ENCODE measurements around the gene USP22.

DNA sequence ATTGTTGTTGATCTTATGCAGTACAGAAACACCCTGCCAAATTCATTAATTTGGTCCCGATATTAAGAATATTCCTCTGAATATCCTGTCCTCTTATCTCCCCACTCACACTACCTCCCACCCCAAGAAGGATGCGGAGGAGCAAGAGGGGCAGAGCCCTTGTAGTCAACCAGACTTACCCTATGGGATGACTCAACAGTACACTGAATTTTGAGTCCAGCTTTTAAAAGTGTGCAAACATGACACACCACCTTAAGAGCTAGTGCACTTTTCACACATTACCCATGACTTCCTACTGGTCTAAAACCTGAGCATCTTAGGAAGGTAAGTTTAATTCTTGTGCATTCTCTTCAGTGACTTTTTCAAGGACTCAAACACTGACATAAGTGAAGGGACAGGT lies 9.5 kb downstream of the USP22 start:
- TF ChIP-seq, protein P1, sequence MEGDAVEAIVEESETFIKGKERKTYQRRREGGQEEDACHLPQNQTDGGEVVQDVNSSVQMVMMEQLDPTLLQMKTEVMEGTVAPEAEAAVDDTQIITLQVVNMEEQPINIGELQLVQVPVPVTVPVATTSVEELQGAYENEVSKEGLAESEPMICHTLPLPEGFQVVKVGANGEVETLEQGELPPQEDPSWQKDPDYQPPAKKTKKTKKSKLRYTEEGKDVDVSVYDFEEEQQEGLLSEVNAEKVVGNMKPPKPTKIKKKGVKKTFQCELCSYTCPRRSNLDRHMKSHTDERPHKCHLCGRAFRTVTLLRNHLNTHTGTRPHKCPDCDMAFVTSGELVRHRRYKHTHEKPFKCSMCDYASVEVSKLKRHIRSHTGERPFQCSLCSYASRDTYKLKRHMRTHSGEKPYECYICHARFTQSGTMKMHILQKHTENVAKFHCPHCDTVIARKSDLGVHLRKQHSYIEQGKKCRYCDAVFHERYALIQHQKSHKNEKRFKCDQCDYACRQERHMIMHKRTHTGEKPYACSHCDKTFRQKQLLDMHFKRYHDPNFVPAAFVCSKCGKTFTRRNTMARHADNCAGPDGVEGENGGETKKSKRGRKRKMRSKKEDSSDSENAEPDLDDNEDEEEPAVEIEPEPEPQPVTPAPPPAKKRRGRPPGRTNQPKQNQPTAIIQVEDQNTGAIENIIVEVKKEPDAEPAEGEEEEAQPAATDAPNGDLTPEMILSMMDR (IDR thresholded peaks at IDR 0.05; ENCODE audit: extremely low read depth in 1 of 2, insufficient read depth in 1 of 2, low read depth in 1 of 2, low read length in 2 of 2), result no peak
- TF ChIP-seq JUN (IDR thresholded peaks at IDR 0.05; ENCODE audit: borderline replicate concordance, insufficient read depth, insufficient read length, low read depth) (no peak), EZH2 (IDR thresholded peaks at IDR 0.05; ENCODE audit: borderline replicate concordance, low read depth, low read length, severe bottlenecking) (no peak), POLR2AphosphoS5 (IDR thresholded peaks at IDR 0.05; ENCODE audit: insufficient read depth, low read depth, low read length) (no peak), POLR2A (IDR thresholded peaks at IDR 0.05; ENCODE audit: low read depth, low read length) (no peak), GATA2 (IDR thresholded peaks at IDR 0.05; ENCODE audit: insufficient read depth, insufficient read length, low read depth, low read length) (no peak), MYC (IDR thresholded peaks at IDR 0.05; ENCODE audit: low read depth, low read length) (no peak)
- TF ChIP-seq, protein P2, sequence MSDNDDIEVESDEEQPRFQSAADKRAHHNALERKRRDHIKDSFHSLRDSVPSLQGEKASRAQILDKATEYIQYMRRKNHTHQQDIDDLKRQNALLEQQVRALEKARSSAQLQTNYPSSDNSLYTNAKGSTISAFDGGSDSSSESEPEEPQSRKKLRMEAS (IDR thresholded peaks at IDR 0.05; ENCODE audit: insufficient read depth, insufficient read length), result no peak
